CD14-positive monocyte (primary cell): Measurements from ENCODE around the gene CNIH1. TPM values are rescaled to one million over a fixed set of nuclear protein-coding genes. Genes with fewer than 3 reads are reported as not detected.

Experiments
- DNase-seq, 3 donors: peaks; one replicate each; pipeline ENCODE4 v3.0.0-alpha.2; 2011 to 2022
- H2AFZ ChIP-seq: 2 replicates; pipeline ENCODE4 v1.6.0; 2012; ENCODE audit warnings: mild to moderate bottlenecking, low read depth, low read length, inconsistent platforms; ENCODE audit not compliant: insufficient read depth, poor library complexity, severe bottlenecking
- H3K27ac ChIP-seq, 2 donors: 1 replicate in 1 of 2; 2 replicates in 1 of 2; pipeline ENCODE4 v1.5.1; 2012 to 2013; ENCODE audit warnings: low read length in 2 of 2, control low read depth in 1 of 2, inconsistent platforms in 1 of 2, low read depth in 1 of 2, mild to moderate bottlenecking in 1 of 2
- H3K27me3 ChIP-seq, 2 donors: one replicate each; pipeline versions ENCODE4 v1.6.0 to v1.6.1; 2011 to 2013; ENCODE audit warnings: low read length in 2 of 2; ENCODE audit not compliant: control insufficient read depth in 2 of 2, insufficient read depth in 2 of 2
- H3K36me3 ChIP-seq, 2 donors: replicated peaks in 1 of 2; 1 replicate in 1 of 2; 2 replicates in 1 of 2; pipeline versions ENCODE4 v1.5.1 to v1.6.1; 2012 to 2013; ENCODE audit warnings: low read length in 2 of 2, control low read depth in 1 of 2, inconsistent platforms in 1 of 2, mild to moderate bottlenecking in 1 of 2; ENCODE audit not compliant: insufficient read depth in 2 of 2, control insufficient read depth in 1 of 2
- H3K4me1 ChIP-seq, 2 donors: 1 replicate in 1 of 2; 2 replicates in 1 of 2; pipeline versions ENCODE4 v1.5.1 to v1.6.1; 2012 to 2013; ENCODE audit warnings: low read length in 2 of 2, control low read depth in 1 of 2, inconsistent platforms in 1 of 2, mild to moderate bottlenecking in 1 of 2, moderate library complexity in 1 of 2; ENCODE audit not compliant: insufficient read depth in 2 of 2, control insufficient read depth in 1 of 2
- H3K4me2 ChIP-seq: replicated peaks from 2 replicates; pipeline ENCODE3; 2012; ENCODE audit warnings: low read length, moderate library complexity, mild to moderate bottlenecking; ENCODE audit not compliant: poor library complexity, severe bottlenecking; ENCODE audit errors: extremely low read depth
- H3K4me3 ChIP-seq, 3 experiments: fragments of 200-600 bp in 1 of 3; sonication (generic) in 1 of 3; replicated peaks in 1 of 3; 1 replicate in 2 of 3; 2 replicates in 1 of 3; pipeline ENCODE4 v1.5.1; 2011 to 2013; ENCODE audit warnings: low read length in 3 of 3, mild to moderate bottlenecking in 3 of 3, control low read depth in 2 of 3, low read depth in 2 of 3, inconsistent platforms in 1 of 3, moderate library complexity in 1 of 3
- H3K79me2 ChIP-seq: 2 replicates; pipeline ENCODE4 v1.6.0; 2012; ENCODE audit warnings: mild to moderate bottlenecking, control low read depth, inconsistent platforms, low read length, moderate library complexity; ENCODE audit not compliant: insufficient read depth
- H3K9ac ChIP-seq: 2 replicates; pipeline ENCODE4 v1.6.0; 2017; ENCODE audit warnings: low read length, mild to moderate bottlenecking; ENCODE audit not compliant: insufficient read depth, poor library complexity, severe bottlenecking
- H3K9me3 ChIP-seq, 2 donors: replicated peaks in 1 of 2; 1 replicate in 1 of 2; 2 replicates in 1 of 2; pipeline versions ENCODE4 v1.5.1 to v1.6.1; 2012 to 2013; ENCODE audit warnings: low read length in 2 of 2, control low read depth in 1 of 2; ENCODE audit not compliant: control insufficient read depth in 1 of 2, insufficient read depth in 1 of 2
- H4K20me1 ChIP-seq: 2 replicates; pipeline ENCODE4 v1.6.0; 2012; ENCODE audit warnings: mild to moderate bottlenecking, low read length, control low read depth, moderate library complexity; ENCODE audit not compliant: insufficient read depth
- H3K27ac Mint-ChIP-seq, 7 donors: one replicate each; pipeline ENCODE4 v1.8.0; 2020; ENCODE audit warnings: mild to moderate bottlenecking in 7 of 7, mixed read lengths in 7 of 7, moderate library complexity in 6 of 7, inconsistent platforms in 2 of 7
- H3K27me3 Mint-ChIP-seq, 3 donors: one replicate each; pipeline ENCODE4 v1.8.0; 2021 to 2022; ENCODE audit warnings: low read depth in 3 of 3, mild to moderate bottlenecking in 3 of 3, mixed read lengths in 3 of 3, moderate library complexity in 3 of 3, inconsistent platforms in 1 of 3
- H3K36me3 Mint-ChIP-seq, 2 donors: one replicate each; pipeline ENCODE4 v1.8.0; 2020; ENCODE audit warnings: mixed read lengths in 2 of 2, inconsistent platforms in 1 of 2, mild to moderate bottlenecking in 1 of 2
- H3K4me1 Mint-ChIP-seq: one replicate; pipeline ENCODE4 v1.8.0; 2020; ENCODE audit warnings: mild to moderate bottlenecking, mixed read lengths
- H3K4me3 Mint-ChIP-seq, 2 donors: one replicate each; pipeline ENCODE4 v1.8.0; 2020; ENCODE audit warnings: mild to moderate bottlenecking in 2 of 2, mixed read lengths in 2 of 2, moderate library complexity in 1 of 2
- H3K9me3 Mint-ChIP-seq, 7 donors: one replicate each; pipeline ENCODE4 v1.8.0; 2020 to 2022; ENCODE audit warnings: mixed read lengths in 7 of 7, mild to moderate bottlenecking in 6 of 7, moderate library complexity in 6 of 7, inconsistent platforms in 2 of 7
- CTCF ChIP-seq: fragments of 200-600 bp; IDR thresholded peaks from one replicate; pipeline ENCODE4 v1.8.0; 2022; ENCODE audit warnings: antibody characterized with exemption, mild to moderate bottlenecking
- WGBS: methylation state at CpG from one replicate; pipeline ENCODE4 v1.1.5; 2013; ENCODE audit warnings: missing lambda C conversion rate; ENCODE audit not compliant: insufficient coverage; 5-methylcytosine and 5-hydroxymethylcytosine counted together
- intact Hi-C, 2 donors: fragments of 100-400 bp; cut with micrococcal nuclease; formaldehyde crosslinking; loops; one replicate each; pipeline versions ENCODE4 v1.15.0 to v1.15.1; 2023
- polyA plus RNA-seq, 3 donors: library from polyadenylated mRNA; depleted of rRNA in 1 of 3; unstranded in 2 of 3; stranded (reverse) in 1 of 3; fragments of 300-500 nt in 2 of 3; fragments of >200 nt in 1 of 3; fragmentation: Illumina TruSeq in 2 of 3; gene quantifications; 1 replicate in 2 of 3; 2 replicates in 1 of 3; pipeline ENCODE4 v1.2.3, GENCODE V29; 2012 to 2021

CNIH1 gene
- polyA plus RNA-seq, 3 donors: 109 to 162 (median 138) TPM

- Histone ChIP-seq H3K4me3 (no peak overlapping the region), H3K9ac (no peak overlapping the region), H3K79me2 (peaks cover 22% of the 10 kb centered on the region), H3K27me3 (no peaks in the 10 kb centered on the region), H2AFZ (no peak overlapping the region), H4K20me1 (peaks cover 2% of the 10 kb centered on the region), H3K27ac (no peak overlapping the region), H3K4me2 (no peak overlapping the region), H3K4me1 (no peaks in the 10 kb centered on the region), H3K9me3 (no peaks in the 10 kb centered on the region), H3K36me3 (peaks cover 73 to 99% of the 10 kb centered on the region in 2 donors)
- TF ChIP-seq CTCF: no peak
- Mint-ChIP-seq H3K4me3 (no peak overlapping the region), H3K36me3 (peaks cover 66 to 67% of the 10 kb centered on the region in 2 donors), H3K4me1 (no peaks in the 10 kb centered on the region), H3K9me3 (peaks cover 0 to 1% (median 0%) of the 10 kb centered on the region in 7 donors), H3K27me3 (no peaks in the 10 kb centered on the region), H3K27ac (no peak overlapping the region)
- WGBS: no CpG with 5 or more reads among the region's 3 CpGs
- DNase-seq: no peak
- intact Hi-C loops: no loop called here
These were observed 13.3 kb downstream of the CNIH1 start for GRCh38 chr14:54427871-54428270.

- no peak overlapping the region for H3K27ac Mint-ChIP-seq
- Histone ChIP-seq H3K4me3 (no peak overlapping the region), H3K27ac (no peak overlapping the region), H2AFZ (no peak overlapping the region), H3K27me3 (no peaks in the 10 kb centered on the region), H3K79me2 (peaks cover 5% of the 10 kb centered on the region), H3K36me3 (peaks cover 60 to 86% of the 10 kb centered on the region in 2 donors), H3K4me2 (no peak overlapping the region), H4K20me1 (no peaks in the 10 kb centered on the region), H3K4me1 (no peaks in the 10 kb centered on the region), H3K9me3 (no peaks in the 10 kb centered on the region), H3K9ac (no peak overlapping the region)
- WGBS: 100% methylated on average over 1 of the region's 3 CpGs
- H3K4me3 Mint-ChIP-seq: no peak overlapping the region
- intact Hi-C loops: no loop called here
- no peak for TF ChIP-seq CTCF
- H3K27me3 Mint-ChIP-seq: no peaks in the 10 kb centered on the region
- no peak for DNase-seq
- H3K9me3 Mint-ChIP-seq: peaks cover 0 to 1% (median 0%) of the 10 kb centered on the region in 7 donors
- no peaks in the 10 kb centered on the region for H3K4me1 Mint-ChIP-seq
- peaks cover 50 to 52% of the 10 kb centered on the region in 2 donors for H3K36me3 Mint-ChIP-seq
These were observed 15.5 kb downstream of the CNIH1 start for GRCh38 chr14:54425537-54426274.
